Lung (tissue), 12 donors: ENCODE data around the gene CLEC19A. TPM values are rescaled to one million over a fixed set of nuclear protein-coding genes. Genes with fewer than 3 reads are reported as not detected.

Source experiments
- ATAC-seq: fragments of 200-7000 bp; cut with Tn5 transposase; one replicate; pipeline ENCODE4 v1.9.1; 2020; ENCODE audit warnings: moderate number of reproducible peaks; ENCODE audit not compliant: insufficient read depth, low FRiP score
- DNase-seq, 3 donors: peaks; one replicate each; pipeline ENCODE4 v3.0.0-alpha.2; 2013 to 2017
- H3K27ac ChIP-seq, 2 donors: one replicate each; pipeline ENCODE4 v1.5.1; 2013; ENCODE audit warnings: mild to moderate bottlenecking in 2 of 2, moderate library complexity in 2 of 2, control low read depth in 1 of 2, inconsistent platforms in 1 of 2, low read depth in 1 of 2, low read length in 1 of 2
- H3K27me3 ChIP-seq, 3 donors: one replicate each; pipeline ENCODE4 v1.5.1; 2013; ENCODE audit warnings: low read length in 2 of 3; ENCODE audit not compliant: control insufficient read depth in 3 of 3, insufficient read depth in 3 of 3
- H3K36me3 ChIP-seq, 4 donors: one replicate each; pipeline ENCODE4 v1.5.1; 2013; ENCODE audit warnings: low read length in 4 of 4, mild to moderate bottlenecking in 1 of 4, moderate library complexity in 1 of 4; ENCODE audit not compliant: control insufficient read depth in 4 of 4, insufficient read depth in 4 of 4
- H3K4me1 ChIP-seq, 5 donors: one replicate each; pipeline ENCODE4 v1.5.1; 2013; ENCODE audit warnings: low read length in 5 of 5, mild to moderate bottlenecking in 2 of 5, moderate library complexity in 1 of 5; ENCODE audit not compliant: control insufficient read depth in 5 of 5, insufficient read depth in 5 of 5
- H3K4me3 ChIP-seq: one replicate; pipeline ENCODE4 v1.5.1; 2013; ENCODE audit warnings: mild to moderate bottlenecking, control low read depth, moderate library complexity
- H3K9ac ChIP-seq, 2 donors: one replicate each; pipeline ENCODE4 v1.5.1; 2013; ENCODE audit warnings: low read length in 2 of 2, control low read depth in 1 of 2; ENCODE audit not compliant: insufficient read depth in 1 of 2
- H3K9me3 ChIP-seq, 4 donors: one replicate each; pipeline ENCODE4 v1.5.1; 2013; ENCODE audit warnings: low read length in 3 of 4, mild to moderate bottlenecking in 1 of 4, moderate library complexity in 1 of 4; ENCODE audit not compliant: control insufficient read depth in 4 of 4, insufficient read depth in 3 of 4
- CTCF ChIP-seq: IDR thresholded peaks from 2 replicates; pipeline ENCODE4 v1.5.1; 2012; ENCODE audit warnings: mild to moderate bottlenecking; ENCODE audit errors: control extremely low read depth, extremely low read depth
- WGBS, 2 donors: extraction: QIAGEN DNeasy Blood & Tissue Kit; methylation state at CpG; one replicate each; pipeline ENCODE4 v1.1.7; 2013; 5-methylcytosine and 5-hydroxymethylcytosine counted together
- polyA plus RNA-seq, 2 donors: library from polyadenylated mRNA; stranded (reverse); fragments of 200-250 nt; gene quantifications; one replicate each; pipeline ENCODE4 v1.2.1, GENCODE V29; 2013
- total RNA-seq, 2 donors: library from RNA; depleted of rRNA in 1 of 2; stranded (reverse); fragments of >200 nt in 1 of 2; gene quantifications; one replicate each; pipeline ENCODE4 v1.2.1, GENCODE V29; 2014 to 2021
- donor health status: control.
- donor health status: control.
- donor health status: Bipolar disorder and iron deficiency.
- donor health status: healthy.
- donor health status: DM: yes; HTN: yes; CAD: no.

Gene CLEC19A
- total and polyA plus RNA-seq, 4 donors, result 0.02 TPM; not detected in 3

- TF ChIP-seq CTCF, result no peak
- H3K27ac ChIP-seq, result no peak overlapping the region
- no peaks in the 10 kb centered on the region for H3K36me3 ChIP-seq
- 58 to 59% methylated on average over 7 of the region's 7 CpGs for WGBS, 2 donors
- no peaks in the 10 kb centered on the region for H3K9me3 ChIP-seq
- DNase-seq (peak; percentile 53 to 59 (median 56)), ATAC-seq (no peak)
- H3K4me3 ChIP-seq, result no peak overlapping the region
- no peaks in the 10 kb centered on the region for H3K27me3 ChIP-seq
- no peak overlapping the region for H3K9ac ChIP-seq
- H3K4me1 ChIP-seq, result peaks cover 0 to 10% (median 0%) of the 10 kb centered on the region in 5 donors
These were observed 4.4 kb downstream of the CLEC19A start for GRCh38 chr16:19289811-19290485.

DNA sequence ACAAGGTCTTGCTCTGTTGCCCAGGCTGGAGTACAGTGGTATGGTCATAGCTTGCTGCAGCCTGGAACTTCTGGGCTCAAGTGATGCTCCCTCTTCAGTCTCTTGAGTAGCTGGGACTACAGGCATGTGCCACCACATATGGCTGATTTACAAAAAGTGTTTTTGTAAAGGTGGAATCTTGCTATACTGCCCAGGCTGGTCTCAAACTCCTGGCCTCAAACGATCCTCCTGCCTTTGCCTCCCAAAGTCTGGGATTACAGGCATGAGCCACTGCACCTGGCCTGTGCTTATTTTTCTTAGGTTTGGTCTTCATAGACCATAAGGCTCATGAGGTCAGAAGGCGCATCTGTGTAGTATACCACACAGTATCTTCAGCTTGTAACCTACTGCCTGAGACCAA lies 5.3 kb downstream of the CLEC19A start:
- H3K36me3 ChIP-seq, result no peaks in the 10 kb centered on the region
- 76 to 86% methylated on average over 2 of the region's 2 CpGs for WGBS, 2 donors
- no peak for ATAC-seq

DNA sequence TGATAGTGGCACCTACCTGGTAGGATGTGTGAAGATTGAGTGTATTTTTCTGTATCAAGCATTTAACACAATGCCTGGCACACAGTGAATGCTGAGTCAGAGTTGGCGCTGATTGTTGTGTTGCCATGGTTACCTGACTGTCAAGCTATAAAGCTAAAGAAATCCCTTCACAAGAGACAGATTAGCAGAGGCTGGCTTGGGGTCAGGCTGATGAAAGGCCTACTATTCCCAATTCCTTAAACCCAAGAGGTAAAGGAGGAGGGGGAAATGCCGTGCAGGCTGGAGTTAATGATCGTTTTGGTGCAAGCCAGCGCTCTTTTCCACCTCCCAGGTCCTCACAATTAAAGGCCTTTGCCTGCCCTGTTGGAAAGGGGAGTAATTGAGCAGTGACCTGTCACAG lies 5.9 kb downstream of the CLEC19A start:
- no peak overlapping the region for H3K27ac ChIP-seq
- H3K4me1 ChIP-seq, result peaks cover 0 to 10% (median 0%) of the 10 kb centered on the region in 5 donors
- no peak overlapping the region for H3K9ac ChIP-seq
- peak; percentile 55 to 59 (median 57) for DNase-seq
- no peak overlapping the region for H3K4me3 ChIP-seq
- no peak for ATAC-seq
- H3K27me3 ChIP-seq, result no peaks in the 10 kb centered on the region
- no peak for TF ChIP-seq CTCF
- 58 to 66% methylated on average over 4 of the region's 4 CpGs for WGBS, 2 donors
- no peaks in the 10 kb centered on the region for H3K9me3 ChIP-seq
- H3K36me3 ChIP-seq, result no peaks in the 10 kb centered on the region

More for the DNA sequence above, 5.3 kb downstream of the CLEC19A start:
- DNase-seq, result no peak
- Histone ChIP-seq H3K4me3 (no peak overlapping the region), H3K9me3 (no peaks in the 10 kb centered on the region), H3K27ac (no peak overlapping the region), H3K4me1 (peaks cover 0 to 10% (median 0%) of the 10 kb centered on the region in 5 donors), H3K27me3 (no peaks in the 10 kb centered on the region), H3K9ac (no peak overlapping the region)
- no peak for TF ChIP-seq CTCF
